Measurements from ENCODE around the gene MICALL1.

Gene MICALL1

GRCh38 chr22:37905534-37906363 is at the start of gene MICALL1:
TSS of gene MICALL1 (plus strand) at chr22:37906297. CDS start at chr22:37906423, 126 bp downstream.
- DNase-seq (ENCODE audit: low read depth) = peak; percentile 49

GRCh38 chr22:37860796-37861421 is 45.2 kb upstream of the MICALL1 start:
- DNase-seq (ENCODE audit: low read depth) = no peak

GRCh38 chr22:37862570-37863325 is 43.3 kb upstream of the MICALL1 start:
- no peak for DNase-seq (ENCODE audit: low read depth)

GRCh38 chr22:37865510-37865909 is 40.6 kb upstream of the MICALL1 start:
- no peak for DNase-seq (ENCODE audit: low read depth)

- DNase-seq (ENCODE audit: low read depth) = no peak
Measured at GRCh38 chr22:37870273-37870672, 35.8 kb upstream of the MICALL1 start.

- no peak for DNase-seq (ENCODE audit: low read depth)
Measured at GRCh38 chr22:37880668-37881440, 25.2 kb upstream of the MICALL1 start.

DNA sequence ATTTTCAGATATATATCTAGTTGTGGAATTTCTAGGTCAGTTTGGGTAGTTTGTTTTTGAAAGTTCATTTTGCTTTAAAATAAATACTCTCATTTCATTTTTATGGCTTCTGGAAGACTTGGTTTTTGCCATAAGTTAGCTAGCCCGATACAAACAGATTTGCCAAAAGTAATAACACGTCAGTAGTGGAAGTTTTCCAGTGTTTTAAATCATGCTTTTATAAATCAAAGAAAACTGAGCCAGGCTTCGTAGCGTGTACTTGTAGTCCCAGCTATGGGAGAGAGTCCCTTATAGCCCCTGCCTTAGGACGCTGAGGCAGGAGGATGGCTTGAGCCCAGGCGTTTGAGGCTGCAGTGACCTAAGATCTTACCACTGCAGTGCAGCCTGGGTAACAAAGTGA is 21.7 kb upstream of the MICALL1 start:
- no peak for DNase-seq (ENCODE audit: low read depth)

- no peak for DNase-seq (ENCODE audit: low read depth)
Measured at GRCh38 chr22:37887584-37888378, 18.3 kb upstream of the MICALL1 start.

DNA sequence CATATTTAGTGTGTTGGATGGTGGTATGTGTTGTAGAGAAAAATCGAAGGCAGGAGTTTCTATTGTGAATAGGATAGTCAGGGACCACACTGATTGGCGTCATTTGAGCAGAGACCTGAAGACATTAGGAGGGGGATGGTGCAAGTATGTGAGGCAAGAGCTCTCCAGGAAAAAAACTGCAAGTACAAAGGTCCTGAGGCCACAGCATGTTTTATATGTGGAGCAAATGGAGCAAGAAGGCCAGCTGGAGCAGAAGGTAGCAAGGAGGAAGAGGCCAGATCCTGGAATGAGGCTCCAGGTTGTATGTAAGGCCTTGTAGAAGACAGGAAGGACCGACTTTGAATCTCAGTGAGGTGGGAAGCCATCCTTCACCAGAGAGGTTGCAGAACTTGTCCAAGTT is 14.2 kb upstream of the MICALL1 start:
- DNase-seq (ENCODE audit: low read depth) = no peak

- no peak for DNase-seq (ENCODE audit: low read depth)
Measured at GRCh38 chr22:37892566-37893335, 13.3 kb upstream of the MICALL1 start.

GRCh38 chr22:37893583-37893983 is 12.5 kb upstream of the MICALL1 start:
- DNase-seq (ENCODE audit: low read depth) = no peak

- no peak for DNase-seq (ENCODE audit: low read depth)
Measured at GRCh38 chr22:37894939-37895670, 11.0 kb upstream of the MICALL1 start.

- DNase-seq (ENCODE audit: low read depth) = no peak
Measured at GRCh38 chr22:37896181-37896592, 9.9 kb upstream of the MICALL1 start.

- no peak for DNase-seq (ENCODE audit: low read depth)
Measured at GRCh38 chr22:37896939-37897338, 9.2 kb upstream of the MICALL1 start.

DNA sequence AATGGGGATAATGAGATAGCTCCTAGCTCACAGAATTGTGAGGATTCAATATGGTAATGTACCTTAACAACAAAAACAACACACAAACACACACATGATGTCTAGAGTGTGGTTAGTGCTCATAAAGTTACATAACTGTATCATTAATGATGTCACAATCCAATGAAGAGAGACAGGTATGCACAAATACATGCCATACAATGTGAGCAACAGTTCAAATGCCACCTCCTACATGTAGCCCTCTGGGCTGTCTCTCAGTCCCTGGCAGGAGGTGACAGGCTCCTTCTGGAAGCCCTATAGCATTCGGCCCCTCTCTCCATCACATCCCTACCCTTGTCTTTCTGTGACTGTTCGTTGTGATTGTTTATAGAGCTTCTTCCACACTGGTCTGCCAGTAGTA is 8.3 kb upstream of the MICALL1 start:
- no peak for DNase-seq (ENCODE audit: low read depth)

DNA sequence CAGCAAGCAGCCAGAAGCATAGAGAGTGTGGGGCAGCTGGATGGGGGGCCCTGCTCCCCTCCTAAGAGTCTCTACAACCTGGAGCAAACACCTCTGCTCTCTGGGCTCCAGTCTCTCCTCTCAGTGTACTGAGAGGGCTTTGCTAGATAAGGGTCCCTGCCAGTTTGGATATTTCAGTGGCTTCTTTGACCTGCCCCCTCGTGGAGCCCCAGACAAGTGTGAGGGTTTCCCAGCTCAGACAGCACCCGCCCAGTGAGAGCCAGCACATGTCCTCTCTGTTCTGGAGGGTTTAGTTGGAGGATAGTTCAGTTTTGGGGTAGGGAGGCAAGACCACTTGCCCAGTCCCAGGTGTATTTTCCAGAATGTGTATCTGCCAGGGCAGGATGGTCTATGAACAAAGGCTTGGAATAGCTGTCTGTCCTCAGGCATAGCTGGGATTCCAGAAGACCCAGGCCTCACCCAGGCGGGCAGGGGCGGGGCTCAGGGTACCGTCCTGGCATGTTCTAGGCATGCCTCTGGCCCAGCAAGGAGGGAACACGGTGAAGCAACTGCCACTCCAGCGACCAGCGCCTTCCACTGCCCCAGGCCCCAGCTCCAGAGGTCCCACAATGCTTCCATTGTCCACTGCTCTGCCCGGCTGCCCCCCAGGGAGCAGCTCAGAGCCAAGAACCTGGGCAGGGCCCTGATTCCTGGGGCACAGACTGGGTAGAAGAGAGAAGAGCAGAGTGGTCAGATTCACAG is 7.5 kb upstream of the MICALL1 start:
- DNase-seq (ENCODE audit: low read depth) = no peak

DNA sequence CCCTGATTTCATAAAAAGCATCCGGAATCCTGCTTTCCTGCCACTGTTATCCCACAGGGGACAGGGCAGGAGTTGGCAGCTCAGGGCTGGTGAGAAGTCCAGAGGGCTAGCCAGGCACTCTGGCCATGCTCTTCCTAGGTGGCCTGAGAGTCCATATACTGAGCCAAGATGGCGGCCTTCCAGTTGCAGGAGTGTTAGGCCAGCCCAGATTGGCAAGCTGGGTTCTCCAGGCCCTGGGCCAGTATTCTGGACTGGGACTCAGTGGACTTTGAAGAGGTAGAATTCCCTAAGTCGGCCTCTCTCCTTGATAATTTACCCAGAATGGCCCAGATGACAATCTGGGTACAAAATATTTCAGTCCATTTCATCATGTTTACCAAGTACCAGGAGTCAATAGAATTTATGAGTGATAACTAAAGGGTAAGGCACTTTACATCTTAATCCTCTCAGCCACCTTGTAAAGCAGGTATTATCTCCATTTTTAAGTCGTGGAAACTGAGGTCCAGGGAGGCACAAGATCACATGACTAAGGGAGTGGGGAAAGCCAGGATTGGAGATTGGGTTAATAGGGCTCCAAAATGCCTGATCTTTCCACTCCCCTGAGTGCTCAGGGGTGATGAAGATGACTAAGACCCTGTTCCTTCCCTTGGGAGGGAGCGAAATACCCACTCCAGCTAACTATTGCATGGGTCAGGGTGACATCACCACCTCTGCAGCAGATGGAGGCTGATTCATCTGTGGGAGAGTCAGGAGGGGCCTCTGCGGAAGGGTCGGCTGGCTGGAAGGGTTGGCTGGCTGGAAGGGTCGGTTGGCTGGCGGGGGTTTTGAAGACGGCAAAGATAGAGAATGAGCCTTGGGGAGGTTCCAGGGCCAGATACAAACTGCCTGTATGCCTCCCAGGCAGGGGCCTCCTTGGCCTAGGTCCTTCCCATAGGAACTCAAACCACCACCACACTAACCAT is 1.2 kb upstream of the MICALL1 start:
- DNase-seq (ENCODE audit: low read depth) = no peak

All from activated T-cell treated with anti-CD3 and anti-CD28 coated beads for 1 hour (primary cell).